GM19455 (cell line): ENCODE data around the gene GHR.

Source experiments
- ATAC-seq: cut with Tn5 transposase; IDR thresholded peaks from one replicate; pipeline ENCODE4 v1.9.1; 2021; ENCODE audit not compliant: unreplicated experiment

Gene GHR

GRCh38 chr5:42423285-42424165, at the start of gene GHR:
TSS of gene GHR (plus strand) at chr5:42423439. CDS start at chr5:42565875, 142,436 bp downstream.
- ATAC-seq: no peak

- ATAC-seq: no peak
Observed at GRCh38 chr5:42374679-42375273, 48.5 kb upstream of the GHR start.

GRCh38 chr5:42377496-42377895, 45.7 kb upstream of the GHR start:
- no peak for ATAC-seq

GRCh38 chr5:42381973-42382372, 41.3 kb upstream of the GHR start:
- no peak for ATAC-seq

GRCh38 chr5:42387563-42387962, 35.7 kb upstream of the GHR start:
- no peak for ATAC-seq

GRCh38 chr5:42390115-42390514, 33.1 kb upstream of the GHR start:
- no peak for ATAC-seq

GRCh38 chr5:42392917-42393316, 30.3 kb upstream of the GHR start:
- ATAC-seq: no peak

- no peak for ATAC-seq
Observed at GRCh38 chr5:42396111-42396510, 27.1 kb upstream of the GHR start.

- ATAC-seq: no peak
Observed at GRCh38 chr5:42397267-42397666, 26.0 kb upstream of the GHR start.

- no peak for ATAC-seq
Observed at GRCh38 chr5:42399702-42400101, 23.5 kb upstream of the GHR start.

GRCh38 chr5:42400474-42400873, 22.8 kb upstream of the GHR start:
- no peak for ATAC-seq

- ATAC-seq: no peak
Observed at GRCh38 chr5:42403236-42403635, 20.0 kb upstream of the GHR start.

- ATAC-seq: no peak
Observed at GRCh38 chr5:42404366-42404765, 18.9 kb upstream of the GHR start.

- no peak for ATAC-seq
Observed at GRCh38 chr5:42419294-42419693, 3.9 kb upstream of the GHR start.

GRCh38 chr5:42422656-42423280, 471 bp upstream of the GHR start:
- ATAC-seq: no peak

GRCh38 chr5:42426016-42426415, 2.8 kb downstream of the GHR start:
- ATAC-seq: no peak

- no peak for ATAC-seq
Observed at GRCh38 chr5:42429694-42430093, 6.5 kb downstream of the GHR start.

GRCh38 chr5:42434047-42434724, 10.9 kb downstream of the GHR start:
- no peak for ATAC-seq

- no peak for ATAC-seq
Observed at GRCh38 chr5:42436051-42436450, 12.8 kb downstream of the GHR start.

- no peak for ATAC-seq
Observed at GRCh38 chr5:42454216-42454995, 31.2 kb downstream of the GHR start.

- ATAC-seq: no peak
Observed at GRCh38 chr5:42461033-42461432, 37.8 kb downstream of the GHR start.
